GM19239 (cell line): ENCODE results near the gene TMEM44.
"Not testable (repeated sequence)": the region's sequence is repeated elsewhere in the genome, so short reads cannot be mapped to it uniquely, and the experiment has no call there.

Experiments used
- DNase-seq: peaks from one replicate; pipeline ENCODE4 v3.0.0; 2011; ENCODE audit warnings: low spot score; ENCODE audit not compliant: insufficient read length
- FAIRE-seq: peaks from 2 replicates; lab custom pipeline; 2011; peaks lifted over from hg19 to GRCh38; lab: Jason Lieb, UNC

Gene TMEM44

GRCh38 chr3:194561306-194561974 is 71.8 kb downstream of the TMEM44 start:
- DNase-seq: no peak
- no peak for FAIRE-seq

GRCh38 chr3:194560047-194560446 is 73.2 kb downstream of the TMEM44 start:
- FAIRE-seq (no peak), DNase-seq (no peak)

- FAIRE-seq: no peak
Measured at GRCh38 chr3:194559530-194559929, 73.7 kb downstream of the TMEM44 start.

GRCh38 chr3:194556086-194557056 is 76.8 kb downstream of the TMEM44 start:
- FAIRE-seq: no peak
- no peak for DNase-seq

More at GRCh38 chr3:194559530-194559929, 73.7 kb downstream of the TMEM44 start:
- DNase-seq: no peak

- DNase-seq (no peak), FAIRE-seq (no peak)
Measured at GRCh38 chr3:194555175-194556062, 77.8 kb downstream of the TMEM44 start.

- DNase-seq (no peak), FAIRE-seq (no peak)
Measured at GRCh38 chr3:194554473-194555123, 78.6 kb downstream of the TMEM44 start.

- FAIRE-seq: no peak
- no peak for DNase-seq
Measured at GRCh38 chr3:194552327-194552949, 80.8 kb downstream of the TMEM44 start.

- FAIRE-seq: no peak
Measured at GRCh38 chr3:194549853-194550252, 83.4 kb downstream of the TMEM44 start.

GRCh38 chr3:194548346-194549321 is 84.6 kb downstream of the TMEM44 start:
- no peak for FAIRE-seq
- DNase-seq: no peak

More at GRCh38 chr3:194549853-194550252, 83.4 kb downstream of the TMEM44 start:
- DNase-seq: no peak

GRCh38 chr3:194547042-194547441 is 86.2 kb downstream of the TMEM44 start:
- DNase-seq (no peak), FAIRE-seq (no peak)

GRCh38 chr3:194545538-194545937 is 87.7 kb downstream of the TMEM44 start:
- DNase-seq, FAIRE-seq: not testable (repeated sequence)

GRCh38 chr3:194543550-194543949 is 89.7 kb downstream of the TMEM44 start:
- FAIRE-seq: no peak
- no peak for DNase-seq

GRCh38 chr3:194541483-194541882 is 91.7 kb downstream of the TMEM44 start:
- DNase-seq (no peak), FAIRE-seq (no peak)

- DNase-seq: no peak
- no peak for FAIRE-seq
Measured at GRCh38 chr3:194540274-194540905, 92.8 kb downstream of the TMEM44 start.

GRCh38 chr3:194539498-194539897 is 93.7 kb downstream of the TMEM44 start:
- DNase-seq: no peak
- no peak for FAIRE-seq

- DNase-seq: no peak
- no peak for FAIRE-seq
Measured at GRCh38 chr3:194537732-194538247, 95.4 kb downstream of the TMEM44 start.
